Activated T-cell treated with anti-CD3 and anti-CD28 coated beads for 24 hours (primary cell): Measurements from ENCODE around the gene EIF4EBP3.

Source experiments
- DNase-seq: peaks from one replicate; pipeline ENCODE4 v3.0.0-alpha.2; 2020; ENCODE audit warnings: low read depth

Gene EIF4EBP3

GRCh38 chr5:140557136-140557805, 9.8 kb downstream of the EIF4EBP3 start, which contains the start of gene SRA1:
Gene SRA1, minus strand, starts transcription at chr5:140557473. Its CDS starts 21 bp downstream, at chr5:140557452.
- DNase-seq = peak; percentile 81

GRCh38 chr5:140557965-140558364, 10.5 kb downstream of the EIF4EBP3 start:
- no peak for DNase-seq

- no peak for DNase-seq
Observed at GRCh38 chr5:140558542-140558941, 11.1 kb downstream of the EIF4EBP3 start.

- DNase-seq = no peak
Observed at GRCh38 chr5:140560227-140560626, 12.8 kb downstream of the EIF4EBP3 start.

GRCh38 chr5:140561753-140562523, 14.5 kb downstream of the EIF4EBP3 start:
- no peak for DNase-seq

GRCh38 chr5:140563596-140563995, 16.1 kb downstream of the EIF4EBP3 start:
- no peak for DNase-seq

GRCh38 chr5:140564196-140565023, 16.9 kb downstream of the EIF4EBP3 start, which contains the start of the genes APBB3 and SLC35A4:
Gene APBB3, minus strand, starts transcription at chr5:140564598. Its CDS starts 353 bp downstream, at chr5:140564245.
Gene SLC35A4, plus strand, starts transcription at chr5:140564828. Its CDS starts 2,342 bp downstream, at chr5:140567170.
- DNase-seq = peak; percentile 95

GRCh38 chr5:140565024-140565779, 17.7 kb downstream of the EIF4EBP3 start:
- no peak for DNase-seq

- no peak for DNase-seq
Observed at GRCh38 chr5:140565780-140566095, 18.3 kb downstream of the EIF4EBP3 start.

- no peak for DNase-seq
Observed at GRCh38 chr5:140566665-140567064, 19.2 kb downstream of the EIF4EBP3 start.

GRCh38 chr5:140567136-140567818, 19.8 kb downstream of the EIF4EBP3 start:
- DNase-seq = no peak

GRCh38 chr5:140567871-140568270, 20.4 kb downstream of the EIF4EBP3 start:
- no peak for DNase-seq

GRCh38 chr5:140568443-140569063, 21.1 kb downstream of the EIF4EBP3 start:
- DNase-seq = no peak

GRCh38 chr5:140569197-140569596, 21.7 kb downstream of the EIF4EBP3 start:
- DNase-seq = no peak

- no peak for DNase-seq
Observed at GRCh38 chr5:140570058-140570457, 22.6 kb downstream of the EIF4EBP3 start.

GRCh38 chr5:140570488-140570887, 23.0 kb downstream of the EIF4EBP3 start:
- no peak for DNase-seq

GRCh38 chr5:140571105-140571504, 23.6 kb downstream of the EIF4EBP3 start:
- DNase-seq = no peak

GRCh38 chr5:140573683-140574082, 26.2 kb downstream of the EIF4EBP3 start:
- DNase-seq = no peak

GRCh38 chr5:140574165-140574564, 26.7 kb downstream of the EIF4EBP3 start:
- no peak for DNase-seq

- no peak for DNase-seq
Observed at GRCh38 chr5:140575309-140575708, 27.8 kb downstream of the EIF4EBP3 start.

- DNase-seq = no peak
Observed at GRCh38 chr5:140576776-140577201, 29.3 kb downstream of the EIF4EBP3 start.
